IMR-90 (cell line): Measurements from ENCODE around the gene TMEM81. TPM values are rescaled to one million over a fixed set of nuclear protein-coding genes. Genes with fewer than 3 reads are reported as not detected.
A peak's percentile ranks its signal among the peaks of the same experiment; 100 is the strongest.

ENCODE experiments used
- ATAC-seq: fragments of 200-7000 bp; cut with Tn5 transposase; 2 replicates; pipeline ENCODE4 v1.9.1; 2020; ENCODE audit warnings: low read depth, mild to moderate bottlenecking, moderate library complexity
- BruUV-seq: library from RNA; stranded (reverse); fragments of 400-500 nt; replicated peaks from 2 replicates; lab custom pipeline; 2021; lab: Mats Ljungman, UMichigan
- CTCF ChIA-PET: fragments of 300-600 bp; formaldehyde crosslinking; extraction: SDS; loops from one replicate; lab custom pipeline; 2021; ENCODE audit warnings: antibody characterized with exemption; lab: Yijun Ruan, JAX
- POLR2A ChIA-PET: fragments of 300-600 bp; sonication (Branson Sonifier 250); formaldehyde crosslinking; loops from one replicate; lab custom pipeline; 2022; ENCODE audit warnings: antibody characterized with exemption; ENCODE audit not compliant: unreplicated experiment; lab: Charles Lee
- DNase-seq: peaks from one replicate; pipeline ENCODE4 v3.0.0; 2013
- H2AFZ ChIP-seq: replicated peaks from 2 replicates; pipeline ENCODE3; 2013; ENCODE audit warnings: low read length, mild to moderate bottlenecking; ENCODE audit not compliant: poor library complexity
- H2AK5ac ChIP-seq: 2 replicates; pipeline ENCODE4 v1.6.1; 2013; ENCODE audit warnings: low read depth, low read length, inconsistent platforms
- H2AK9ac ChIP-seq: replicated peaks from 2 replicates; pipeline ENCODE3; 2013; ENCODE audit warnings: mild to moderate bottlenecking, low read depth, low read length, moderate library complexity; ENCODE audit not compliant: poor library complexity
- H2BK120ac ChIP-seq: 2 replicates; pipeline ENCODE4 v1.6.1; 2013; ENCODE audit warnings: low read depth, low read length, inconsistent platforms
- H2BK15ac ChIP-seq: 3 replicates; pipeline ENCODE4 v1.6.1; 2013; ENCODE audit warnings: low read depth, low read length, inconsistent platforms
- H2BK20ac ChIP-seq: 2 replicates; pipeline ENCODE4 v1.6.1; 2013; ENCODE audit warnings: low read depth, mild to moderate bottlenecking, inconsistent platforms, low read length, moderate library complexity
- H2BK5ac ChIP-seq: 2 replicates; pipeline ENCODE4 v1.6.1; 2013; ENCODE audit warnings: mild to moderate bottlenecking, low read depth, low read length, inconsistent platforms; ENCODE audit not compliant: poor library complexity, severe bottlenecking
- H3K14ac ChIP-seq: replicated peaks from 2 replicates; pipeline ENCODE4 v1.6.1; 2013; ENCODE audit warnings: low read depth, low read length, inconsistent platforms
- H3K18ac ChIP-seq: 2 replicates; pipeline ENCODE4 v1.6.1; 2013; ENCODE audit warnings: low read depth, low read length, control low read depth
- H3K23ac ChIP-seq: 2 replicates; pipeline ENCODE4 v1.6.1; 2013; ENCODE audit warnings: low read depth, low read length, inconsistent platforms
- H3K27ac ChIP-seq: 2 replicates; pipeline ENCODE4 v1.5.1; 2013; ENCODE audit warnings: mild to moderate bottlenecking, control low read depth, low read length; ENCODE audit not compliant: insufficient read depth
- H3K27me3 ChIP-seq: 2 replicates; pipeline ENCODE4 v1.6.1; 2013; ENCODE audit warnings: low read length; ENCODE audit not compliant: control insufficient read depth, insufficient read depth
- H3K36me3 ChIP-seq: 2 replicates; pipeline ENCODE4 v1.6.1; 2013; ENCODE audit warnings: low read length, mixed read lengths; ENCODE audit not compliant: control insufficient read depth, insufficient read depth
- H3K4ac ChIP-seq: 2 replicates; pipeline ENCODE4 v1.6.1; 2013; ENCODE audit warnings: low read depth, low read length, inconsistent platforms
- H3K4me1 ChIP-seq: 2 replicates; pipeline ENCODE4 v1.6.1; 2013; ENCODE audit warnings: low read length, mixed read lengths; ENCODE audit not compliant: control insufficient read depth, insufficient read depth
- H3K4me2 ChIP-seq: 2 replicates; pipeline ENCODE4 v1.6.1; 2013; ENCODE audit warnings: low read depth, mild to moderate bottlenecking, control low read depth, low read length, moderate library complexity
- H3K4me3 ChIP-seq: 2 replicates; pipeline ENCODE4 v1.5.1; 2013; ENCODE audit warnings: low read depth, mild to moderate bottlenecking, control low read depth, low read length, moderate library complexity; ENCODE audit not compliant: insufficient read depth
- H3K56ac ChIP-seq: 2 replicates; pipeline ENCODE4 v1.6.1; 2013; ENCODE audit warnings: low read length, inconsistent platforms; ENCODE audit not compliant: insufficient read depth; ENCODE audit errors: extremely low read depth
- H3K79me1 ChIP-seq, 2 experiments: 2 replicates each; pipeline ENCODE4 v1.6.1; 2013; ENCODE audit warnings: low read length in 2 of 2, inconsistent platforms in 1 of 2, low read depth in 1 of 2
- H3K9ac ChIP-seq: 2 replicates; pipeline ENCODE4 v1.6.1; 2013; ENCODE audit warnings: low read depth, low read length, control low read depth
- H3K9me1 ChIP-seq: 2 replicates; pipeline ENCODE4 v1.6.1; 2013; ENCODE audit warnings: low read length, inconsistent platforms; ENCODE audit not compliant: insufficient read depth
- H3K9me3 ChIP-seq: 2 replicates; pipeline ENCODE4 v1.6.1; 2013; ENCODE audit warnings: low read length; ENCODE audit not compliant: control insufficient read depth, insufficient read depth
- H4K20me1 ChIP-seq: 2 replicates; pipeline ENCODE4 v1.6.1; 2013; ENCODE audit warnings: low read length, inconsistent platforms; ENCODE audit not compliant: insufficient read depth
- H4K5ac ChIP-seq: 2 replicates; pipeline ENCODE4 v1.6.1; 2013; ENCODE audit warnings: mild to moderate bottlenecking, low read depth, low read length, control low read depth
- H4K8ac ChIP-seq, 2 experiments: 2 replicates each; pipeline ENCODE4 v1.6.1; 2013; ENCODE audit warnings: low read depth in 2 of 2, low read length in 2 of 2, control low read depth in 1 of 2, inconsistent platforms in 1 of 2
- H4K91ac ChIP-seq: 2 replicates; pipeline ENCODE4 v1.6.1; 2013; ENCODE audit warnings: low read depth, low read length, inconsistent platforms; ENCODE audit not compliant: insufficient read depth
- BHLHE40 ChIP-seq: fragments of 150-350 bp; IDR thresholded peaks from 2 replicates; pipeline ENCODE4 v1.6.1; 2016; ENCODE audit warnings: mild to moderate bottlenecking, low read depth, low read length
- CHD1 ChIP-seq: IDR thresholded peaks from 2 replicates; pipeline ENCODE4 v1.6.1; 2012; ENCODE audit warnings: low read depth, low read length, improper control_type of control experiment
- FOS ChIP-seq: fragments of 150-350 bp; IDR thresholded peaks from 2 replicates; pipeline ENCODE4 v1.6.1; 2016; ENCODE audit warnings: low read depth, low read length
- MAFK ChIP-seq: IDR thresholded peaks from 2 replicates; pipeline ENCODE4 v1.6.1; 2012; ENCODE audit warnings: low read depth, low read length, improper control_type of control experiment
- MAZ ChIP-seq: IDR thresholded peaks from 2 replicates; pipeline ENCODE4 v1.6.1; 2012; ENCODE audit warnings: low read depth, mild to moderate bottlenecking, low read length, improper control_type of control experiment, moderate library complexity, borderline replicate concordance
- RAD21 ChIP-seq: IDR thresholded peaks from 2 replicates; pipeline ENCODE4 v1.6.1; 2012; ENCODE audit warnings: low read length, improper control_type of control experiment
- RCOR1 ChIP-seq: IDR thresholded peaks from 2 replicates; pipeline ENCODE4 v1.6.1; 2012; ENCODE audit warnings: mild to moderate bottlenecking, low read length, improper control_type of control experiment; ENCODE audit not compliant: insufficient replicate concordance
- SMC3 ChIP-seq: fragments of 150-350 bp; IDR thresholded peaks from 2 replicates; pipeline ENCODE4 v1.6.1; 2016; ENCODE audit warnings: low read depth, mild to moderate bottlenecking, antibody characterized with exemption, low read length, moderate library complexity
- USF2 ChIP-seq: fragments of 150-350 bp; IDR thresholded peaks from 2 replicates; pipeline ENCODE4 v1.6.1; 2017; ENCODE audit warnings: mild to moderate bottlenecking, antibody characterized with exemption, low read length, low read depth
- WGBS, 2 experiments: methylation state at CpG; one replicate each; pipeline versions ENCODE4 v1.1.5 to v1.1.7; 2013; ENCODE audit warnings: missing lambda C conversion rate in 2 of 2; ENCODE audit not compliant: insufficient read length in 1 of 2; ENCODE audit errors: extremely low coverage in 2 of 2; 5-methylcytosine and 5-hydroxymethylcytosine counted together
- dilution Hi-C: fragments of 300-500 bp; cut with HindIII; formaldehyde crosslinking; loops from one replicate; pipeline ENCODE4 v1.14.3; 2018; ENCODE audit warnings: low sequenced_read_pairs; ENCODE audit not compliant: unreplicated experiment
- in situ Hi-C: fragments of 300-500 bp; cut with MboI; formaldehyde crosslinking; loops from 3 replicates; pipeline ENCODE4 v1.14.3; 2019; ENCODE audit warnings: low sequenced_read_pairs, inconsistent platforms, mixed read lengths
- intact Hi-C: fragments of 100-400 bp; cut with micrococcal nuclease; formaldehyde crosslinking; loops from 2 replicates; pipeline ENCODE4 v1.10.0; 2022
- polyA plus RNA-seq, 3 experiments: library from polyadenylated mRNA; depleted of rRNA; stranded (reverse); fragments of >200 nt; gene quantifications; 2 replicates each; pipeline ENCODE4 v1.2.3, GENCODE V29; 2012; ENCODE audit warnings: low replicate concordance in 1 of 3
- total RNA-seq: library from RNA; depleted of rRNA; stranded (reverse); fragments of >200 nt; gene quantifications from 2 replicates; pipeline ENCODE4 v1.2.3, GENCODE V29; 2012

Gene TMEM81
- total and polyA plus RNA-seq, 2 of the 4 experiments (the other 2 are of a cell fraction) = 1.5 to 1.8 TPM

- intact Hi-C loops (no loop called here), in situ Hi-C loops (no loop called here), dilution Hi-C loops (no loop called here)
- Histone ChIP-seq H2AK5ac (no peak overlapping the region), H3K4me3 (no peak overlapping the region), H3K23ac (no peak overlapping the region), H3K9ac (no peak overlapping the region), H4K20me1 (no peaks in the 10 kb centered on the region), H3K4me1 (no peaks in the 10 kb centered on the region; the same call in 1 of the 2 replicates), H2BK120ac (no peak overlapping the region), H4K91ac (no peak overlapping the region), H3K4me2 (no peak overlapping the region), H4K5ac (no peak overlapping the region), H3K27ac (no peak overlapping the region), H3K56ac (no peak overlapping the region), H4K8ac (no peak overlapping the region), H3K9me1 (no peaks in the 10 kb centered on the region; the same call in 1 of the 2 replicates), H3K18ac (no peak overlapping the region), H2BK5ac (no peak overlapping the region), H3K4ac (no peak overlapping the region), H2AFZ (no peak overlapping the region), H3K14ac (no peak overlapping the region), H2AK9ac (no peak overlapping the region), H3K36me3 (no peaks in the 10 kb centered on the region), H2BK15ac (no peak overlapping the region), H3K9me3 (no peaks in the 10 kb centered on the region), H3K27me3 (no peaks in the 10 kb centered on the region), H3K79me1 (no peaks in the 10 kb centered on the region; a peak in 1 of 4 replicates), H2BK20ac (no peak overlapping the region)
- POLR2A ChIA-PET = no interaction called here
- BruUV-seq = no TSS peak
- TF ChIP-seq MAFK (no peak), RAD21 (no peak), USF2 (no peak), RCOR1 (no peak), MAZ (no peak), CHD1 (no peak), BHLHE40 (no peak), SMC3 (no peak), FOS (no peak)
- no peak for DNase-seq
- WGBS, 2 experiments = no CpG with 5 or more reads among the region's 1 CpG
- CTCF ChIA-PET = no interaction called here
- ATAC-seq = peak; percentile 16
These were observed 6.3 kb downstream of the TMEM81 start for GRCh38 chr1:205077934-205078311.
